MM.1S (cell line): ENCODE results near the gene FGGY.

Experiments
- EZH2 ChIP-seq: fragments of 300-600 bp; sonication (generic); optimal IDR thresholded peaks from 2 replicates; pipeline ENCODE3; 2017; ENCODE audit warnings: low read depth, mild to moderate bottlenecking, antibody characterized with exemption, low read length, mixed read lengths
- EZH2phosphoT487 ChIP-seq: fragments of 300-600 bp; sonication (generic); IDR thresholded peaks from 2 replicates; pipeline ENCODE4 v1.6.1; 2018; ENCODE audit warnings: antibody characterized with exemption, low read length
- TF ChIP-seq, protein P1 (sequence below): fragments of 300-600 bp; sonication (generic); IDR thresholded peaks from 2 replicates; pipeline ENCODE4 v1.5.1; 2016; ENCODE audit warnings: antibody characterized with exemption, low read length, mixed read lengths

DNA sequence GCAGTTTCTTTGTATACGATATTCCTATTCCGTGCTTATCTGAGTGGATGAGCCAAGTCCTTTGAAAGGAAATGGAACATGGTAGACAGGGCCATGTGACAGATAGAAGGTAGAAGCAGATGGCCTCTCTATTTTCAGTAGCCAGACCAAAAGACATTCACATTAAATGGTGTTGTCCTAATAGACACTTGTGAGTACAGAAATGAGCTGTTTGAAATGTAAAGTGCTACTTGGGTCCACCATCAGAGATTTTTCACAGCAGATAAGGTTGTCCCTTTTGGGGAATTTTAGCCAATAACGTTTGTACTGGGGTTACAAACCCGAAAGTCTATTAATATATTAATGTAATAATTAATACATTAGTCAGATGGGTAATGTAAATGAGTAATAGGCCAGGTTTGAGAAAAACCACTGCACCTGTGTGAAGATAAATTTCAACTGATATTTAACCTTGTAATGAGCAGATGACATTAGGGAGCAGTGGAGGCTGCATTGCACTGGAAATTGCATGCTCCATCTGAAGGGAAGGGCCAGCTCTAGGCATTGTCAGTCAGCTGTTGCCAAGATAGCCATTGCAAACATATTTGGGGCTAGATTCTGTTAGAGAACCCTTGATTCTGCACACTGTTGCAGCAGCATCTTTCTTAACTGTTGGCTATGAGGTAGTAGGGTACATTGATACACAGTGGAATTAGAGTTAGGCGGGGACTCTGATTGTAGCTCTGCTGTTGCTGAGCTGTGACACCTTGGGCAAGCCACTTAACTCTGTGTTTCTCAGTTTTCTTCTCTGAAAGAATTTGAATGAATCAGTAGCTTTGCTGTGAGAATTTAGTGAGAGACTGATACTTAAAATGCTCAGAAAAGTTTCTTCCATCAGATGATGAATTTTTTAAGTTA lies 43.8 kb downstream of the FGGY start:
- TF ChIP-seq, protein P1, sequence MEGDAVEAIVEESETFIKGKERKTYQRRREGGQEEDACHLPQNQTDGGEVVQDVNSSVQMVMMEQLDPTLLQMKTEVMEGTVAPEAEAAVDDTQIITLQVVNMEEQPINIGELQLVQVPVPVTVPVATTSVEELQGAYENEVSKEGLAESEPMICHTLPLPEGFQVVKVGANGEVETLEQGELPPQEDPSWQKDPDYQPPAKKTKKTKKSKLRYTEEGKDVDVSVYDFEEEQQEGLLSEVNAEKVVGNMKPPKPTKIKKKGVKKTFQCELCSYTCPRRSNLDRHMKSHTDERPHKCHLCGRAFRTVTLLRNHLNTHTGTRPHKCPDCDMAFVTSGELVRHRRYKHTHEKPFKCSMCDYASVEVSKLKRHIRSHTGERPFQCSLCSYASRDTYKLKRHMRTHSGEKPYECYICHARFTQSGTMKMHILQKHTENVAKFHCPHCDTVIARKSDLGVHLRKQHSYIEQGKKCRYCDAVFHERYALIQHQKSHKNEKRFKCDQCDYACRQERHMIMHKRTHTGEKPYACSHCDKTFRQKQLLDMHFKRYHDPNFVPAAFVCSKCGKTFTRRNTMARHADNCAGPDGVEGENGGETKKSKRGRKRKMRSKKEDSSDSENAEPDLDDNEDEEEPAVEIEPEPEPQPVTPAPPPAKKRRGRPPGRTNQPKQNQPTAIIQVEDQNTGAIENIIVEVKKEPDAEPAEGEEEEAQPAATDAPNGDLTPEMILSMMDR: no peak
- TF ChIP-seq EZH2phosphoT487 (no peak), EZH2 (no peak)
